ENCODE measurements around the gene NFASC.

The NFASC gene

GRCh38 chr1:204972426-204972825 lies 101.8 kb downstream of the NFASC start:
- no peaks in the 10 kb centered on the region; the same call in 1 of the 2 replicates for H3K27me3 ChIP-seq (replicated peaks; ENCODE audit: control insufficient read depth, insufficient read depth, low read length)
- H3K36me3 ChIP-seq (ENCODE audit: control insufficient read depth, insufficient read depth, low read length), result no peaks in the 10 kb centered on the region
- H3K4me3 ChIP-seq (replicated peaks; ENCODE audit: low read depth, low read length), result no peak overlapping the region
- no peak for DNase-seq (ENCODE audit: extremely low read depth, insufficient read length)
- no peak for TF ChIP-seq CTCF (IDR thresholded peaks at IDR 0.05; ENCODE audit: insufficient read depth, low read length, poor library complexity, severe bottlenecking)

- Histone ChIP-seq H3K27me3 (replicated peaks; ENCODE audit: control insufficient read depth, insufficient read depth, low read length) (no peaks in the 10 kb centered on the region; the same call in 1 of the 2 replicates), H3K4me3 (replicated peaks; ENCODE audit: low read depth, low read length) (no peak overlapping the region), H3K36me3 (ENCODE audit: control insufficient read depth, insufficient read depth, low read length) (no peaks in the 10 kb centered on the region)
- no peak for TF ChIP-seq CTCF (IDR thresholded peaks at IDR 0.05; ENCODE audit: insufficient read depth, low read length, poor library complexity, severe bottlenecking)
- DNase-seq (ENCODE audit: extremely low read depth, insufficient read length), result no peak
Measured at GRCh38 chr1:204973449-204973848, 102.8 kb downstream of the NFASC start.

- Histone ChIP-seq H3K36me3 (ENCODE audit: control insufficient read depth, insufficient read depth, low read length) (no peaks in the 10 kb centered on the region), H3K4me3 (replicated peaks; ENCODE audit: low read depth, low read length) (no peak overlapping the region), H3K27me3 (replicated peaks; ENCODE audit: control insufficient read depth, insufficient read depth, low read length) (no peaks in the 10 kb centered on the region; the same call in 1 of the 2 replicates)
- no peak for TF ChIP-seq CTCF (IDR thresholded peaks at IDR 0.05; ENCODE audit: insufficient read depth, low read length, poor library complexity, severe bottlenecking)
- no peak for DNase-seq (ENCODE audit: extremely low read depth, insufficient read length)
Measured at GRCh38 chr1:204974327-204974726, 103.7 kb downstream of the NFASC start.

- no peaks in the 10 kb centered on the region; the same call in 1 of the 2 replicates for H3K27me3 ChIP-seq (replicated peaks; ENCODE audit: control insufficient read depth, insufficient read depth, low read length)
- TF ChIP-seq CTCF (IDR thresholded peaks at IDR 0.05; ENCODE audit: insufficient read depth, low read length, poor library complexity, severe bottlenecking), result no peak
- DNase-seq (ENCODE audit: extremely low read depth, insufficient read length), result no peak
- H3K36me3 ChIP-seq (ENCODE audit: control insufficient read depth, insufficient read depth, low read length), result no peaks in the 10 kb centered on the region
- H3K4me3 ChIP-seq (replicated peaks; ENCODE audit: low read depth, low read length), result no peak overlapping the region
Measured at GRCh38 chr1:204975021-204975420, 104.4 kb downstream of the NFASC start.

- peak; percentile 84 for TF ChIP-seq CTCF (IDR thresholded peaks at IDR 0.05; ENCODE audit: insufficient read depth, low read length, poor library complexity, severe bottlenecking)
- Histone ChIP-seq H3K4me3 (replicated peaks; ENCODE audit: low read depth, low read length) (no peak overlapping the region), H3K36me3 (ENCODE audit: control insufficient read depth, insufficient read depth, low read length) (no peaks in the 10 kb centered on the region), H3K27me3 (replicated peaks; ENCODE audit: control insufficient read depth, insufficient read depth, low read length) (no peaks in the 10 kb centered on the region; the same call in 1 of the 2 replicates)
- DNase-seq (ENCODE audit: extremely low read depth, insufficient read length), result no peak
Measured at GRCh38 chr1:204975568-204976235, 105.0 kb downstream of the NFASC start.
